ENCODE measurements around the gene AHCYL1. TPM values are rescaled to one million over a fixed set of nuclear protein-coding genes. Genes with fewer than 3 reads are reported as not detected.

The AHCYL1 gene
- total and polyA plus RNA-seq, 10 of the 15 experiments (the other 5 are each of a cell fraction or from before 2014, with no cell fraction given) = 24.7 to 73.6 (median 46.8) TPM

DNA sequence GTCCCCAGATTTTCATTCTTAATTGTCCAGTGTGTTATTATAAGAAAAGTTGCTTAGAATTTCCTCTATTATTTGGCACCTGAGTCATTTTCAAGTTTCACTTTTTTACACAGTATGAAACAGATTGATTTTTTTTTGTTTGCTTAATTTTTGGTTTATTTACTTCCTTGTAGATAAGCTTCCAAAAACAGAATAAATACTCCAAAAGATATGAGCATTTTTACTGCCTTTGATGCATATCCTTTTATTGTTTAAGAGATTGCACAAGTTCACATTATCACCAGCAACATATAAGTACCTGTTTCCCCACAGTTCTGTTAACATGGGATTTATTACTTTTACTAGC is 36.3 kb upstream of the AHCYL1 start (continued):
- TF ChIP-seq, protein P1, sequence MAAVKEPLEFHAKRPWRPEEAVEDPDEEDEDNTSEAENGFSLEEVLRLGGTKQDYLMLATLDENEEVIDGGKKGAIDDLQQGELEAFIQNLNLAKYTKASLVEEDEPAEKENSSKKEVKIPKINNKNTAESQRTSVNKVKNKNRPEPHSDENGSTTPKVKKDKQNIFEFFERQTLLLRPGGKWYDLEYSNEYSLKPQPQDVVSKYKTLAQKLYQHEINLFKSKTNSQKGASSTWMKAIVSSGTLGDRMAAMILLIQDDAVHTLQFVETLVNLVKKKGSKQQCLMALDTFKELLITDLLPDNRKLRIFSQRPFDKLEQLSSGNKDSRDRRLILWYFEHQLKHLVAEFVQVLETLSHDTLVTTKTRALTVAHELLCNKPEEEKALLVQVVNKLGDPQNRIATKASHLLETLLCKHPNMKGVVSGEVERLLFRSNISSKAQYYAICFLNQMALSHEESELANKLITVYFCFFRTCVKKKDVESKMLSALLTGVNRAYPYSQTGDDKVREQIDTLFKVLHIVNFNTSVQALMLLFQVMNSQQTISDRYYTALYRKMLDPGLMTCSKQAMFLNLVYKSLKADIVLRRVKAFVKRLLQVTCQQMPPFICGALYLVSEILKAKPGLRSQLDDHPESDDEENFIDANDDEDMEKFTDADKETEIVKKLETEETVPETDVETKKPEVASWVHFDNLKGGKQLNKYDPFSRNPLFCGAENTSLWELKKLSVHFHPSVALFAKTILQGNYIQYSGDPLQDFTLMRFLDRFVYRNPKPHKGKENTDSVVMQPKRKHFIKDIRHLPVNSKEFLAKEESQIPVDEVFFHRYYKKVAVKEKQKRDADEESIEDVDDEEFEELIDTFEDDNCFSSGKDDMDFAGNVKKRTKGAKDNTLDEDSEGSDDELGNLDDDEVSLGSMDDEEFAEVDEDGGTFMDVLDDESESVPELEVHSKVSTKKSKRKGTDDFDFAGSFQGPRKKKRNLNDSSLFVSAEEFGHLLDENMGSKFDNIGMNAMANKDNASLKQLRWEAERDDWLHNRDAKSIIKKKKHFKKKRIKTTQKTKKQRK (IDR thresholded peaks at IDR 0.05; ENCODE audit: low read depth, low read length) = no peak
- no peak for TF ChIP-seq FOS (IDR thresholded peaks at IDR 0.05; ENCODE audit: borderline replicate concordance, extremely low read depth, insufficient read length)
- no peak for TF ChIP-seq SREBF2 (IDR thresholded peaks at IDR 0.05; ENCODE audit: low read length)
- TF ChIP-seq FOXM1 (IDR thresholded peaks at IDR 0.05; ENCODE audit: low read depth, low read length) = no peak
- TF ChIP-seq RBBP5 (conservative IDR thresholded peaks at IDR 0.05) = no peak
- no peak for TF ChIP-seq POLR2A (IDR thresholded peaks at IDR 0.05; ENCODE audit: low read depth, low read length)
- no peak for TF ChIP-seq CHD1 (IDR thresholded peaks at IDR 0.05; ENCODE audit: low read depth, low read length)

DNA sequence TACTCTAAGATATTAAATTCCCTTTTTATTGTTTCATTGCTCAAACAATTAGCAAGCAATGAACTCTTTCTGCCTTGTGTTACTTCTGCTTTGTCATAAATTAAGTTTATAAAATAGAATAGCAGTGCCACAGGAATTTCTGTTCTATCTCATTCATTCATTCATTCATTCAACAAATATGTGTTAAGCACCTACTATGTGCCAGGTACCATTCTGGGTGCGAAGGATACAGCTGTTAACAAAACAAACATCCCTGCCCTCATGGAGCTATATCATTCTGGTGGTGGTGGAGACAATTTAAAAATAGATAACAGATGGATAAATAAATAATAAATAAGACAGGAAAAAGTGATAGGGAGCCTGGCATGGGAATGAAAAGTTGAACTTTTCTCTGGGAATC is 34.5 kb upstream of the AHCYL1 start:
- POLR2A ChIA-PET = no interaction called here

More for the DNA sequence above, 34.5 kb upstream of the AHCYL1 start:
- H3K4me2 ChIP-seq (ENCODE audit: control insufficient read depth, insufficient read depth) = no peak overlapping the region
- in situ Hi-C loops (cut with MboI) = no loop called here
- intact Hi-C loops (cut with micrococcal nuclease; ENCODE audit: unreplicated experiment) = no loop called here
- H3K4me1 ChIP-seq (ENCODE audit: control insufficient read depth, insufficient read depth, low read length) = no peaks in the 10 kb centered on the region
- H3K4me3 ChIP-seq = no peak overlapping the region
- WGBS (ENCODE audit: insufficient coverage, insufficient replicate concordance, low lambda C conversion rate, missing lambda C conversion rate) = 41% methylated on average over 1 of the region's 1 CpG
- no peaks in the 10 kb centered on the region for H3K36me3 ChIP-seq (ENCODE audit: control insufficient read depth in 2 of 2, insufficient read depth in 2 of 2, low read length in 1 of 2)
- H4K20me1 ChIP-seq (ENCODE audit: control insufficient read depth, insufficient read depth) = no peaks in the 10 kb centered on the region
- RAD21 ChIA-PET (ENCODE audit: unreplicated experiment) = no interaction called here
- DNase-seq (ENCODE audit: low read depth, low spot score) (no peak), ATAC-seq (no peak), FAIRE-seq (no peak)
- H3K79me2 ChIP-seq (ENCODE audit: control insufficient read depth, insufficient read depth, low read length) = no peaks in the 10 kb centered on the region
- no peaks in the 10 kb centered on the region for H3K27me3 ChIP-seq (replicated peaks in 1 of 2; ENCODE audit: control insufficient read depth in 2 of 2, insufficient read depth in 2 of 2, low read length in 1 of 2)
- no peaks in the 10 kb centered on the region for H3K9me3 ChIP-seq (replicated peaks; ENCODE audit: control insufficient read depth, insufficient read depth, low read length)
- BruUV-seq (replicated peaks) = no TSS peak
- no peak overlapping the region for H3K9ac ChIP-seq (ENCODE audit: control insufficient read depth, insufficient read depth, low read length)
- H3K27ac ChIP-seq (ENCODE audit: control insufficient read depth, insufficient read depth) = no peak overlapping the region
- H2AFZ ChIP-seq (ENCODE audit: control insufficient read depth, low read depth, low read length) = no peak overlapping the region
- SMC1A ChIA-PET (ENCODE audit: uncharacterized antibody, unreplicated experiment) = no interaction called here
- TF ChIP-seq RCOR1 (conservative IDR thresholded peaks at IDR 0.05; ENCODE audit: low read depth, low read length) (no peak), SRF (IDR thresholded peaks at IDR 0.05; ENCODE audit: low read depth in 2 of 2, low read length in 2 of 2) (no peak), SREBF1 (IDR thresholded peaks at IDR 0.05; ENCODE audit: low read length) (no peak), NFIC (IDR thresholded peaks at IDR 0.05; ENCODE audit: low read depth, low read length) (no peak), TAF1 (IDR thresholded peaks at IDR 0.05; ENCODE audit: borderline replicate concordance, low read depth, low read length) (no peak), ZNF207 (IDR thresholded peaks at IDR 0.05; ENCODE audit: borderline replicate concordance) (no peak), TCF3 (IDR thresholded peaks at IDR 0.05; ENCODE audit: borderline replicate concordance, insufficient read depth, low read depth, low read length) (no peak)
- TF ChIP-seq, protein P2, sequence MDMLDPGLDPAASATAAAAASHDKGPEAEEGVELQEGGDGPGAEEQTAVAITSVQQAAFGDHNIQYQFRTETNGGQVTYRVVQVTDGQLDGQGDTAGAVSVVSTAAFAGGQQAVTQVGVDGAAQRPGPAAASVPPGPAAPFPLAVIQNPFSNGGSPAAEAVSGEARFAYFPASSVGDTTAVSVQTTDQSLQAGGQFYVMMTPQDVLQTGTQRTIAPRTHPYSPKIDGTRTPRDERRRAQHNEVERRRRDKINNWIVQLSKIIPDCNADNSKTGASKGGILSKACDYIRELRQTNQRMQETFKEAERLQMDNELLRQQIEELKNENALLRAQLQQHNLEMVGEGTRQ (IDR thresholded peaks at IDR 0.05; ENCODE audit: borderline replicate concordance, low read depth, low read length) = no peak
- TF ChIP-seq, protein P3, sequence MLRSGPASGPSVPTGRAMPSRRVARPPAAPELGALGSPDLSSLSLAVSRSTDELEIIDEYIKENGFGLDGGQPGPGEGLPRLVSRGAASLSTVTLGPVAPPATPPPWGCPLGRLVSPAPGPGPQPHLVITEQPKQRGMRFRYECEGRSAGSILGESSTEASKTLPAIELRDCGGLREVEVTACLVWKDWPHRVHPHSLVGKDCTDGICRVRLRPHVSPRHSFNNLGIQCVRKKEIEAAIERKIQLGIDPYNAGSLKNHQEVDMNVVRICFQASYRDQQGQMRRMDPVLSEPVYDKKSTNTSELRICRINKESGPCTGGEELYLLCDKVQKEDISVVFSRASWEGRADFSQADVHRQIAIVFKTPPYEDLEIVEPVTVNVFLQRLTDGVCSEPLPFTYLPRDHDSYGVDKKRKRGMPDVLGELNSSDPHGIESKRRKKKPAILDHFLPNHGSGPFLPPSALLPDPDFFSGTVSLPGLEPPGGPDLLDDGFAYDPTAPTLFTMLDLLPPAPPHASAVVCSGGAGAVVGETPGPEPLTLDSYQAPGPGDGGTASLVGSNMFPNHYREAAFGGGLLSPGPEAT (IDR thresholded peaks at IDR 0.05; ENCODE audit: low read depth) = no peak
- TF ChIP-seq, protein P4, sequence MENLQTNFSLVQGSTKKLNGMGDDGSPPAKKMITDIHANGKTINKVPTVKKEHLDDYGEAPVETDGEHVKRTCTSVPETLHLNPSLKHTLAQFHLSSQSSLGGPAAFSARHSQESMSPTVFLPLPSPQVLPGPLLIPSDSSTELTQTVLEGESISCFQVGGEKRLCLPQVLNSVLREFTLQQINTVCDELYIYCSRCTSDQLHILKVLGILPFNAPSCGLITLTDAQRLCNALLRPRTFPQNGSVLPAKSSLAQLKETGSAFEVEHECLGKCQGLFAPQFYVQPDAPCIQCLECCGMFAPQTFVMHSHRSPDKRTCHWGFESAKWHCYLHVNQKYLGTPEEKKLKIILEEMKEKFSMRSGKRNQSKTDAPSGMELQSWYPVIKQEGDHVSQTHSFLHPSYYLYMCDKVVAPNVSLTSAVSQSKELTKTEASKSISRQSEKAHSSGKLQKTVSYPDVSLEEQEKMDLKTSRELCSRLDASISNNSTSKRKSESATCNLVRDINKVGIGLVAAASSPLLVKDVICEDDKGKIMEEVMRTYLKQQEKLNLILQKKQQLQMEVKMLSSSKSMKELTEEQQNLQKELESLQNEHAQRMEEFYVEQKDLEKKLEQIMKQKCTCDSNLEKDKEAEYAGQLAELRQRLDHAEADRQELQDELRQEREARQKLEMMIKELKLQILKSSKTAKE (IDR thresholded peaks at IDR 0.05; ENCODE audit: low read depth, poor library complexity, severe bottlenecking) = no peak
- CTCF ChIA-PET = no interaction called here

All from GM12878 (cell line).